Caco-2 (cell line): ENCODE data around the gene TCERG1L. TPM values are rescaled to one million over a fixed set of nuclear protein-coding genes. Genes with fewer than 3 reads are reported as not detected.

ENCODE experiments used
- BruUV-seq: library from RNA; stranded (reverse); fragments of 400-500 nt; replicated peaks from 2 replicates; lab custom pipeline; 2021; lab: Mats Ljungman, UMichigan
- CTCF ChIA-PET: fragments of 300-600 bp; sonication (Branson Sonifier 250); formaldehyde crosslinking; loops from one replicate; lab custom pipeline; 2022; ENCODE audit warnings: antibody characterized with exemption; lab: Charles Lee
- POLR2A ChIA-PET: fragments of 300-600 bp; sonication (Branson Sonifier 250); formaldehyde crosslinking; loops from one replicate; lab custom pipeline; 2022; ENCODE audit warnings: antibody characterized with exemption; lab: Charles Lee
- DNase-seq, 2 experiments: peaks; one replicate each; pipeline versions ENCODE4 v3.0.0 to v3.0.0-alpha.2; 2020 to 2022
- H3K27me3 ChIP-seq: replicated peaks from 2 replicates; pipeline ENCODE4 v1.6.0; 2011; ENCODE audit warnings: low read length; ENCODE audit not compliant: control insufficient read depth, insufficient read depth
- H3K36me3 ChIP-seq: 2 replicates; pipeline ENCODE4 v1.5.1; 2011; ENCODE audit warnings: low read length; ENCODE audit not compliant: control insufficient read depth, insufficient read depth
- H3K4me1 ChIP-seq: fragments of 250-450 bp; sonication (Bioruptor Pico); 2 replicates; pipeline ENCODE4 v1.5.1; 2020; ENCODE audit warnings: mild to moderate bottlenecking
- H3K4me3 ChIP-seq: 2 replicates; pipeline ENCODE4 v1.5.1; 2011; ENCODE audit warnings: low read depth, mild to moderate bottlenecking, control low read depth, low read length
- H3K9me3 ChIP-seq: fragments of 250-450 bp; sonication (Bioruptor Pico); 2 replicates; pipeline ENCODE4 v1.5.1; 2020; ENCODE audit warnings: mild to moderate bottlenecking, moderate library complexity
- H3K27ac Mint-ChIP-seq: one replicate; pipeline ENCODE4 v1.8.0; 2022; ENCODE audit warnings: mixed read lengths; ENCODE audit not compliant: unreplicated experiment
- H3K27me3 Mint-ChIP-seq: one replicate; pipeline ENCODE4 v1.8.0; 2022; ENCODE audit warnings: mixed read lengths; ENCODE audit not compliant: insufficient read depth, unreplicated experiment
- H3K36me3 Mint-ChIP-seq: one replicate; pipeline ENCODE4 v1.8.0; 2022; ENCODE audit warnings: mild to moderate bottlenecking, mixed read lengths; ENCODE audit not compliant: insufficient read depth, unreplicated experiment
- H3K4me1 Mint-ChIP-seq: one replicate; pipeline ENCODE4 v1.8.0; 2022; ENCODE audit warnings: low read depth, mixed read lengths; ENCODE audit not compliant: unreplicated experiment
- H3K4me3 Mint-ChIP-seq: one replicate; pipeline ENCODE4 v1.8.0; 2022; ENCODE audit warnings: mild to moderate bottlenecking, moderate library complexity, mixed read lengths; ENCODE audit not compliant: unreplicated experiment
- H3K9me3 Mint-ChIP-seq: one replicate; pipeline ENCODE4 v1.8.0; 2022; ENCODE audit warnings: mixed read lengths; ENCODE audit not compliant: unreplicated experiment
- CTCF ChIP-seq, 2 experiments: fragments of 200-600 bp in 1 of 2; IDR thresholded peaks; 1 replicate in 1 of 2; 2 replicates in 1 of 2; pipeline versions ENCODE4 v1.5.1 to v1.8.0; 2011 to 2022; ENCODE audit warnings: antibody characterized with exemption in 1 of 2, control low read depth in 1 of 2, inconsistent platforms in 1 of 2, low read depth in 1 of 2, low read length in 1 of 2, mild to moderate bottlenecking in 1 of 2, moderate library complexity in 1 of 2; ENCODE audit not compliant: insufficient read depth in 1 of 2, severe bottlenecking in 1 of 2, unreplicated experiment in 1 of 2
- intact Hi-C: fragments of 100-400 bp; cut with micrococcal nuclease; formaldehyde crosslinking; loops from one replicate; pipeline ENCODE4 v1.10.0; 2022; ENCODE audit not compliant: unreplicated experiment
- total RNA-seq: library from RNA; stranded (reverse); gene quantifications from 2 replicates; pipeline ENCODE4 v1.2.3, GENCODE V29; 2022

The TCERG1L gene
- total RNA-seq, 1 experiment from 2014 or later, result not detected

DNA sequence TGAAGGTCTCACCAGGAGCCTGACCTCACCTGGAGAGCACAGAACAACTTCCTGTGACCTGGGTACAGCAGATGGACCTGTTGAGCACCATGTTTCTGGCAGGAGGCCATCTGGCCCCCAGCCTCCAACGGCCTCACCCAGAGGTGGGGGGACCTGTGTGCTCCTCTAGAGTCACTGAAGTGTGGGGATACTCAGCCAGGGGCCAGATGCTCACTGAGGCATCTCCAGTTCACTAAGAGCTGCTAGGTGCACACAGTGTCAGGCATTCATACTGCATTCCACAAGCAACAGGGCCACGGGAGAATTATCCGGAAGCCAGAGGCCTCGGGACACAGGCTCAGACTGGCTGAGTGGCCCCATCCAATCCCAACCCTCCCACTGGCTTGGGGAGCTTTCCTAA, 161.4 kb downstream of the TCERG1L start:
- no peaks in the 10 kb centered on the region for H3K27me3 Mint-ChIP-seq
- Histone ChIP-seq H3K9me3 (peaks cover 6% of the 10 kb centered on the region; the same call in 1 of the 2 replicates), H3K4me3 (no peak overlapping the region), H3K27me3 (no peaks in the 10 kb centered on the region), H3K4me1 (no peaks in the 10 kb centered on the region), H3K36me3 (no peaks in the 10 kb centered on the region)
- BruUV-seq, result no TSS peak
- CTCF ChIA-PET, result no interaction called here
- peaks cover 4% of the 10 kb centered on the region for H3K36me3 Mint-ChIP-seq
- H3K4me3 Mint-ChIP-seq, result no peak overlapping the region
- H3K27ac Mint-ChIP-seq, result no peak overlapping the region
- no peak for TF ChIP-seq CTCF (IDR thresholded peaks at IDR 0.05; ENCODE audit: insufficient read depth in 1 of 2, low read depth in 1 of 2, low read length in 1 of 2, severe bottlenecking in 1 of 2, unreplicated experiment in 1 of 2)
- POLR2A ChIA-PET, result no interaction called here
- H3K9me3 Mint-ChIP-seq, result peaks cover 22% of the 10 kb centered on the region
- no peaks in the 10 kb centered on the region for H3K4me1 Mint-ChIP-seq
- no peak for DNase-seq
- intact Hi-C loops, result no loop called here

- Histone ChIP-seq H3K4me1 (no peaks in the 10 kb centered on the region), H3K4me3 (no peak overlapping the region), H3K36me3 (no peaks in the 10 kb centered on the region), H3K9me3 (peaks cover 6% of the 10 kb centered on the region; the same call in 1 of the 2 replicates), H3K27me3 (no peaks in the 10 kb centered on the region)
- Mint-ChIP-seq H3K9me3 (peaks cover 22% of the 10 kb centered on the region), H3K27me3 (no peaks in the 10 kb centered on the region), H3K4me1 (no peaks in the 10 kb centered on the region), H3K27ac (no peak overlapping the region), H3K36me3 (peaks cover 4% of the 10 kb centered on the region), H3K4me3 (no peak overlapping the region)
- ChIA-PET CTCF (no interaction called here), POLR2A (no interaction called here)
- no peak for DNase-seq
- no TSS peak for BruUV-seq
- no peak for TF ChIP-seq CTCF (IDR thresholded peaks at IDR 0.05; ENCODE audit: insufficient read depth in 1 of 2, low read depth in 1 of 2, low read length in 1 of 2, severe bottlenecking in 1 of 2, unreplicated experiment in 1 of 2)
- intact Hi-C loops, result no loop called here
Measured at GRCh38 chr10:131149586-131149985, 161.9 kb downstream of the TCERG1L start.

DNA sequence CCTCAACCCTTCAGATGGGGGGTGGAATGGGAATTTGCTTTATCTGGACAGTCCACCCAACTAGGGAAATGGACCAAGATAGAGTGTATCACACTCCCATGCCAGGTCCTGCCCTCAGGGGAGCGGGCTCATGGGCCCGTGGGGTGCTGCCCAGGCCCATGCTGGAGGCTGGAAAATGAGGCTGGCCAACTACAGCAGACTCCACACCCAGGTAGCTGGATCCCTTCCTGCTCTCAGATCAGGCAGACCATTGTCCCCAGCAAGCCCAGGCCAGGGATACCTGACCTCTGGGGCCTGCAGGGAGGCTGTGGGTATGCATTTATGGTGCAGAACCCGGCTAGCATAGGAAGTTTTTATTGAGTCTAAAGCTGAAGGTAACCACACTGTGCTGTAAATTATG, 162.4 kb downstream of the TCERG1L start:
- Mint-ChIP-seq H3K4me1 (no peaks in the 10 kb centered on the region), H3K27me3 (no peaks in the 10 kb centered on the region), H3K36me3 (peaks cover 4% of the 10 kb centered on the region), H3K27ac (no peak overlapping the region), H3K4me3 (no peak overlapping the region), H3K9me3 (peaks cover 22% of the 10 kb centered on the region)
- BruUV-seq, result no TSS peak
- Histone ChIP-seq H3K27me3 (no peaks in the 10 kb centered on the region), H3K4me1 (no peaks in the 10 kb centered on the region), H3K9me3 (peaks cover 6% of the 10 kb centered on the region; the same call in 1 of the 2 replicates), H3K36me3 (no peaks in the 10 kb centered on the region), H3K4me3 (no peak overlapping the region)
- no peak for TF ChIP-seq CTCF (IDR thresholded peaks at IDR 0.05; ENCODE audit: insufficient read depth in 1 of 2, low read depth in 1 of 2, low read length in 1 of 2, severe bottlenecking in 1 of 2, unreplicated experiment in 1 of 2)
- no peak for DNase-seq
- intact Hi-C loops, result no loop called here
- CTCF ChIA-PET, result no interaction called here
- POLR2A ChIA-PET, result no interaction called here
